Measurements from ENCODE around the gene PRPF8.

Gene PRPF8

DNA sequence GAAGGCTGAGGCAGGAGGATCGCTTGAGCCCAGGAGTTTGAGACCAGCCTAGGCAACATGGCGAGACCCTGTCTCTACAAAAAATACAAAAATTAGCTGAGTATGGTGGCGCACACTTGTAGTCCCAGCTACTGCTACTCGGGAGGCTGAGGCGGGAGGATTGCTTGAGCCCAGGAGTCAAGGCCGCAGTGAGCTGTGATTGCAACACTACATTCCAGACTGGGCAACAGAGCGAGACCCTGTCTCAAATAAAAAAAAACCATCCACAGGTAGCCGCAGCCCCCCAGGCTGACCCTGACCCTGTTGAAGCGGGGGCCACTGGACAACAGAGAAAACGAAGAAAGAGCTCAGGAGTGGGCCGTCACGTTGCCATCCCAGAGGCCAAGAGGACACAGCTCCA is 60.0 kb downstream of the PRPF8 start:
- peaks cover 27% of the 10 kb centered on the region for H3K4me1 ChIP-seq (ENCODE audit: control insufficient read depth, insufficient read depth, low read depth, low read length)
- H2AK5ac ChIP-seq (ENCODE audit: low read length, severe bottlenecking): no peak overlapping the region
- no peak overlapping the region for H3K4ac ChIP-seq (ENCODE audit: low read depth in 1 of 2, low read length in 2 of 2)
- no peak overlapping the region for H3K23ac ChIP-seq (ENCODE audit: low read length in 2 of 2)
- no peak overlapping the region for H3K4me3 ChIP-seq (ENCODE audit: insufficient read depth in 1 of 2, low read depth in 1 of 2, low read length in 2 of 2)
- peaks cover 3 to 9% of the 10 kb centered on the region in 2 experiments for H3K36me3 ChIP-seq (ENCODE audit: control insufficient read depth in 1 of 2, insufficient read depth in 2 of 2, low read depth in 1 of 2, low read length in 2 of 2)
- H2BK15ac ChIP-seq (ENCODE audit: low read depth, poor library complexity, severe bottlenecking): no peak overlapping the region
- H2BK5ac ChIP-seq (ENCODE audit: low read depth, low read length, poor library complexity, severe bottlenecking): no peak overlapping the region
- H2BK12ac ChIP-seq (ENCODE audit: low read length in 2 of 2): no peak overlapping the region
- H2BK120ac ChIP-seq (ENCODE audit: low read depth, low read length): no peak overlapping the region
- no peak for DNase-seq
- no peak overlapping the region for H4K91ac ChIP-seq (ENCODE audit: low read length)
- H3K18ac ChIP-seq (ENCODE audit: low read depth in 1 of 2, low read length in 2 of 2): no peak overlapping the region
- no peak overlapping the region for H3K14ac ChIP-seq (ENCODE audit: low read length in 2 of 2)
- H3K27me3 ChIP-seq (ENCODE audit: control insufficient read depth in 1 of 2, insufficient read depth in 1 of 2, low read length in 2 of 2): peaks cover 0 to 21% of the 10 kb centered on the region in 2 experiments
- peaks cover 3% of the 10 kb centered on the region for H3K79me1 ChIP-seq (replicated peaks; ENCODE audit: low read length, poor library complexity, severe bottlenecking)
- no peaks in the 10 kb centered on the region for H3K9me3 ChIP-seq (ENCODE audit: control insufficient read depth, low read length)
- H3K9ac ChIP-seq (ENCODE audit: low read length): no peak overlapping the region
- H4K8ac ChIP-seq (ENCODE audit: low read length): no peak overlapping the region
- WGBS: 88% methylated on average over 12 of the region's 12 CpGs
- no peak overlapping the region for H3K27ac ChIP-seq (ENCODE audit: low read length, poor library complexity, severe bottlenecking)
- no peak overlapping the region for H2AFZ ChIP-seq (ENCODE audit: low read depth, low read length)
- H3K4me2 ChIP-seq (ENCODE audit: low read length, poor library complexity, severe bottlenecking): no peak overlapping the region

DNA sequence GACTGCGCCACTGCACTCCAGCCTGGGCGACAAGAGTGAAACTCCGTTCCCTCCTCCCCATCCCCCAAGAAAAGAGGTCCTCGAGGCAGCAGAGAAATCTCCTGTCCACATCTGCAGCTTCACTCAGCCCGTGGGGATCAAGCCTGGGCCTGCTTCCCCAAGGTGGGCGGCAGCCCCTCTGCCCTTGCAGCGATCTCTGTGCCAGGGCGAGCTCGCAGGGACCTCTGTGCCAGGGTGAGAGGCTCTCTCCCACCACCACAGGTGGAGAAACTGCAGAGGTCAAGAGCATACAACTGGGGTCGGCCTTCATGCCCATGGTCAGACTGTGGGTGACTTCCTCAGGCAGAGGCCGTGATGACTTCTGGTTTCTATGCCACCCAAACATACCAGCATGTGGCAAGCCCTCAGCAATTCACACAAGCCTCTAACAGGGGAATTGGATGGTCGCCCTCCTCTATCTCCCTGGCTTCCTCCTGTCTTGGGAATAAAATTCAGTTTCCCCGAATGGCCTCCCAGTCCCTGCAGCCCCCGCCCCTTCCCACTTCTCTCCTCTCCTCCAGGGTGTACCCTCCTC is 61.5 kb downstream of the PRPF8 start:
- Histone ChIP-seq H3K27me3 (ENCODE audit: control insufficient read depth in 1 of 2, insufficient read depth in 1 of 2, low read length in 2 of 2) (peaks cover 0 to 21% of the 10 kb centered on the region in 2 experiments), H3K14ac (ENCODE audit: low read length in 2 of 2) (no peak overlapping the region), H2BK12ac (ENCODE audit: low read length in 2 of 2) (peak overlapping the region in 1 of 2 experiments; percentile 55), H2BK5ac (ENCODE audit: low read depth, low read length, poor library complexity, severe bottlenecking) (no peak overlapping the region), H3K9me3 (ENCODE audit: control insufficient read depth, low read length) (no peaks in the 10 kb centered on the region), H4K91ac (ENCODE audit: low read length) (no peak overlapping the region), H3K4me3 (ENCODE audit: insufficient read depth in 1 of 2, low read depth in 1 of 2, low read length in 2 of 2) (no peak overlapping the region), H3K23ac (ENCODE audit: low read length in 2 of 2) (no peak overlapping the region), H3K18ac (ENCODE audit: low read depth in 1 of 2, low read length in 2 of 2) (no peak overlapping the region), H2AFZ (ENCODE audit: low read depth, low read length) (no peak overlapping the region), H3K27ac (ENCODE audit: low read length, poor library complexity, severe bottlenecking) (no peak overlapping the region), H2BK120ac (ENCODE audit: low read depth, low read length) (no peak overlapping the region), H3K4ac (ENCODE audit: low read depth in 1 of 2, low read length in 2 of 2) (no peak overlapping the region), H2BK15ac (ENCODE audit: low read depth, poor library complexity, severe bottlenecking) (no peak overlapping the region), H3K79me1 (replicated peaks; ENCODE audit: low read length, poor library complexity, severe bottlenecking) (peaks cover 3% of the 10 kb centered on the region), H2AK5ac (ENCODE audit: low read length, severe bottlenecking) (no peak overlapping the region), H3K9ac (ENCODE audit: low read length) (no peak overlapping the region), H3K4me1 (ENCODE audit: control insufficient read depth, insufficient read depth, low read depth, low read length) (peaks cover 19% of the 10 kb centered on the region), H3K4me2 (ENCODE audit: low read length, poor library complexity, severe bottlenecking) (no peak overlapping the region), H4K8ac (ENCODE audit: low read length) (no peak overlapping the region), H3K36me3 (ENCODE audit: control insufficient read depth in 1 of 2, insufficient read depth in 2 of 2, low read depth in 1 of 2, low read length in 2 of 2) (peaks cover 3 to 9% of the 10 kb centered on the region in 2 experiments)
- 97% methylated on average over 14 of the region's 14 CpGs for WGBS
- DNase-seq: no peak

DNA sequence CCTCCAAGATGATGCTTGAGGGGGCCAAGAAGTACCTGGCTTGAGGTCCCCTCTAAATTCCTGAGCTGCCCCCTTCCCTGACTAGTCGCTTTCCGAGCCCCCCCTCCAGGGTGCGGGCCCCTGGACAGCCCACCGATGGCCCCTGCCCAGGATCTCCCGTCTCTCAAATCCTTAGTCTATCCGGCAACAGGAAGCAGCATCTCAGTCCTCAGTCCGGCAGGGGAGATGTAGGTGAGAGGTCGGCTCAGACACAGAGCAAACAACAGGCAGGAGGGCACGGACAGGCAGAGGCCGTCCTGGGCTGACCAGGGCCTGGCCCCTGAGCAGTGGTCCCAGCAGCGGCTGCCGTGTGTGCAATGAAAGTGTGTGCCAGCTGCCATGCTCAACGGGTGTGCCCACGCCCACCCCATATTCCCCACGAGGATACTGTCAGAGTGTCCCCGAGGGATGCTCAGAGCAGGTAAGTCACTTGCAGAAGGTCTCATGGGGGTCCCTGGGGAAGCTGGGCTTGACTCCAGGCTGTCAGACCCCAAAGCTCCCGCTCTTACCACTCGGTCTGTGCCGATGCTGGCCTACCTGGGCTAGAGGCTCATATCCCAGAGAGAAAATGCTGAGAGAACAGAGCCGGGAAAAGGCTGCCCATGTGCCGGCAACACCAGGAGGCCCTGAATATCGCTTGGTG is 63.3 kb downstream of the PRPF8 start:
- no peak overlapping the region for H3K23ac ChIP-seq (ENCODE audit: low read length in 2 of 2)
- H3K18ac ChIP-seq (ENCODE audit: low read depth in 1 of 2, low read length in 2 of 2): no peak overlapping the region
- no peak for DNase-seq
- H3K4ac ChIP-seq (ENCODE audit: low read depth in 1 of 2, low read length in 2 of 2): peak overlapping the region in 1 of 2 experiments; percentile 60
- 62% methylated on average over 22 of the region's 22 CpGs for WGBS
- no peak overlapping the region for H3K9ac ChIP-seq (ENCODE audit: low read length)
- H3K4me1 ChIP-seq (ENCODE audit: control insufficient read depth, insufficient read depth, low read depth, low read length): peaks cover 15% of the 10 kb centered on the region
- H2AK5ac ChIP-seq (ENCODE audit: low read length, severe bottlenecking): no peak overlapping the region
- H2BK12ac ChIP-seq (ENCODE audit: low read length in 2 of 2): peak overlapping the region in 1 of 2 experiments; percentile 23
- no peak overlapping the region for H2AFZ ChIP-seq (ENCODE audit: low read depth, low read length)
- no peak overlapping the region for H2BK15ac ChIP-seq (ENCODE audit: low read depth, poor library complexity, severe bottlenecking)
- H4K8ac ChIP-seq (ENCODE audit: low read length): peak overlapping the region; percentile 69
- peak overlapping the region; percentile 2 for H4K91ac ChIP-seq (ENCODE audit: low read length)
- no peaks in the 10 kb centered on the region for H3K9me3 ChIP-seq (ENCODE audit: control insufficient read depth, low read length)
- no peak overlapping the region for H2BK120ac ChIP-seq (ENCODE audit: low read depth, low read length)
- no peak overlapping the region for H3K4me2 ChIP-seq (ENCODE audit: low read length, poor library complexity, severe bottlenecking)
- H3K27ac ChIP-seq (ENCODE audit: low read length, poor library complexity, severe bottlenecking): no peak overlapping the region
- peaks cover 5% of the 10 kb centered on the region for H3K79me1 ChIP-seq (replicated peaks; ENCODE audit: low read length, poor library complexity, severe bottlenecking)
- peaks cover 3 to 13% of the 10 kb centered on the region in 2 experiments for H3K36me3 ChIP-seq (ENCODE audit: control insufficient read depth in 1 of 2, insufficient read depth in 2 of 2, low read depth in 1 of 2, low read length in 2 of 2)
- no peak overlapping the region for H2BK5ac ChIP-seq (ENCODE audit: low read depth, low read length, poor library complexity, severe bottlenecking)
- H3K4me3 ChIP-seq (ENCODE audit: insufficient read depth in 1 of 2, low read depth in 1 of 2, low read length in 2 of 2): no peak overlapping the region
- H3K14ac ChIP-seq (ENCODE audit: low read length in 2 of 2): peak overlapping the region in 1 of 2 experiments; percentile 67
- peaks cover 0 to 9% of the 10 kb centered on the region in 2 experiments for H3K27me3 ChIP-seq (ENCODE audit: control insufficient read depth in 1 of 2, insufficient read depth in 1 of 2, low read length in 2 of 2)

DNA sequence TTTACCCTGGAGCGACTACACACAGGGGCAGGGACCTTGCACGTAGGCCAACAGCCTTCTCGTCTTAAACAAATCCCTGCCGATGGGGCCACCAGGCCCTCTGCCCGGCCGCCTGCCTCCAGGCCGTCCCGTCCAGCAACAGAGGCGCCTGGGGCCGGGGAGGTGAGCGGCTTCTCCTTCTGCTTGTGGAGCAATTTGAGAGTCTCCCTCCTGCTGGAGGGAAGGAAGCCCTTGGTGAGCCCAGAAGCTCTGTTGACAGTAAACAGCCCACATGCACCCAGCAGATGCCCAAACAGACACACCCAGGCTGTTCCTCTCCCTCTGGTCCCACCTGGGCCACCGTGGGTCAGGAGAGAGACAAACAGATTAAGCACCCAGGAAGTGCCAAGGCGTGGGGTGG is 64.2 kb downstream of the PRPF8 start:
- Histone ChIP-seq H3K23ac (ENCODE audit: low read length in 2 of 2) (no peak overlapping the region), H3K9ac (ENCODE audit: low read length) (no peak overlapping the region), H3K4ac (ENCODE audit: low read depth in 1 of 2, low read length in 2 of 2) (no peak overlapping the region), H3K4me2 (ENCODE audit: low read length, poor library complexity, severe bottlenecking) (no peak overlapping the region), H3K27ac (ENCODE audit: low read length, poor library complexity, severe bottlenecking) (no peak overlapping the region), H2BK5ac (ENCODE audit: low read depth, low read length, poor library complexity, severe bottlenecking) (no peak overlapping the region), H3K9me3 (ENCODE audit: control insufficient read depth, low read length) (no peaks in the 10 kb centered on the region), H2AFZ (ENCODE audit: low read depth, low read length) (no peak overlapping the region), H3K18ac (ENCODE audit: low read depth in 1 of 2, low read length in 2 of 2) (no peak overlapping the region), H2AK5ac (ENCODE audit: low read length, severe bottlenecking) (no peak overlapping the region), H3K79me1 (replicated peaks; ENCODE audit: low read length, poor library complexity, severe bottlenecking) (peaks cover 5% of the 10 kb centered on the region), H4K91ac (ENCODE audit: low read length) (peak overlapping the region; percentile 64), H2BK12ac (ENCODE audit: low read length in 2 of 2) (peak overlapping the region in 1 of 2 experiments; percentile 38), H2BK120ac (ENCODE audit: low read depth, low read length) (peak overlapping the region; percentile 42), H3K27me3 (ENCODE audit: control insufficient read depth in 1 of 2, insufficient read depth in 1 of 2, low read length in 2 of 2) (peaks cover 0 to under 1% of the 10 kb centered on the region in 2 experiments), H4K8ac (ENCODE audit: low read length) (peak overlapping the region; percentile 8), H3K4me3 (ENCODE audit: insufficient read depth in 1 of 2, low read depth in 1 of 2, low read length in 2 of 2) (no peak overlapping the region), H3K36me3 (ENCODE audit: control insufficient read depth in 1 of 2, insufficient read depth in 2 of 2, low read depth in 1 of 2, low read length in 2 of 2) (peaks cover 3 to 11% of the 10 kb centered on the region in 2 experiments), H3K4me1 (ENCODE audit: control insufficient read depth, insufficient read depth, low read depth, low read length) (peaks cover 15% of the 10 kb centered on the region), H2BK15ac (ENCODE audit: low read depth, poor library complexity, severe bottlenecking) (peak overlapping the region; percentile 76), H3K14ac (ENCODE audit: low read length in 2 of 2) (no peak overlapping the region)
- WGBS: 82% methylated on average over 13 of the region's 13 CpGs
- no peak for DNase-seq
